ENCODE measurements around the gene TRAM2. TPM values are rescaled to one million over a fixed set of nuclear protein-coding genes. Genes with fewer than 3 reads are reported as not detected.

TRAM2 gene
- total and polyA plus RNA-seq, 8 donors = 1.9 to 11.2 (median 5.0) TPM

DNA sequence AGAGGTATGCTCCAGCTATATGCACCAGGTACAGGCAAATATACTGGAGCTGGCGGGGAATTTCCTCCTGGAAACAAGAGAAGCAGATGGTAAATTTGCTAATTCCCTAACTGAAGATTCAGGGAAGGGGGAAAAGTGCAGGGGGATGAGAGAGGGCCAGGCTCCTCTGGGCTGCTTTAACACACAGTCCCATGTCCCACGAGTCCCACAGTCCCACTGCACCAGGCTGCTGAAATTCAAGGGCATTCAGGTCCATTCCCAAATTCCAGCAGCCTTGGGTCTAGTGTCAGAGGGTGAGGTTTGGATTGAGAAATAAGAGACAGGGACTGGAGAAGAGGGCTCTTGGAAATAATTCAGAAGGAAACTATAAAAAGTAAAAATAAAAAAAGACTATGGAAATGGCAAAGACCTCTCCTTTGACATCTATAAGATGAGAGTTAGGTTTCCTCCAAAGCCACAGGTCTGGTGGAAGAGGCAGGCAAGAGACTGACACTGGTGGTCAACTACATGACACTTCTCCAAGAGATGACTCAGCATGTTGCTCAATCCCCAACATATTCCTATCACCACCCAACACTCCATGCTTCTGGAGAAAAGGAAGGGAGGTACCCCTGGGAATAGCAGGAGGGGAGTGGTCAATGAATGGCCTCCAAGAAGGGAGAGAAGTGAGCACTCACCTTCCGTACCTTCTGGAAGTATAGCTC, 69.2 kb downstream of the TRAM2 start:
- WGBS, 2 donors = 89 to 97% methylated on average over 3 of the region's 3 CpGs
- peaks cover 0 to 12% (median 0%) of the 10 kb centered on the region in 3 donors for H3K4me1 ChIP-seq
- TF ChIP-seq, protein P1, sequence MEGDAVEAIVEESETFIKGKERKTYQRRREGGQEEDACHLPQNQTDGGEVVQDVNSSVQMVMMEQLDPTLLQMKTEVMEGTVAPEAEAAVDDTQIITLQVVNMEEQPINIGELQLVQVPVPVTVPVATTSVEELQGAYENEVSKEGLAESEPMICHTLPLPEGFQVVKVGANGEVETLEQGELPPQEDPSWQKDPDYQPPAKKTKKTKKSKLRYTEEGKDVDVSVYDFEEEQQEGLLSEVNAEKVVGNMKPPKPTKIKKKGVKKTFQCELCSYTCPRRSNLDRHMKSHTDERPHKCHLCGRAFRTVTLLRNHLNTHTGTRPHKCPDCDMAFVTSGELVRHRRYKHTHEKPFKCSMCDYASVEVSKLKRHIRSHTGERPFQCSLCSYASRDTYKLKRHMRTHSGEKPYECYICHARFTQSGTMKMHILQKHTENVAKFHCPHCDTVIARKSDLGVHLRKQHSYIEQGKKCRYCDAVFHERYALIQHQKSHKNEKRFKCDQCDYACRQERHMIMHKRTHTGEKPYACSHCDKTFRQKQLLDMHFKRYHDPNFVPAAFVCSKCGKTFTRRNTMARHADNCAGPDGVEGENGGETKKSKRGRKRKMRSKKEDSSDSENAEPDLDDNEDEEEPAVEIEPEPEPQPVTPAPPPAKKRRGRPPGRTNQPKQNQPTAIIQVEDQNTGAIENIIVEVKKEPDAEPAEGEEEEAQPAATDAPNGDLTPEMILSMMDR (IDR thresholded peaks at IDR 0.05) = no peak
- no peak overlapping the region for H3K4me3 ChIP-seq
- no peaks in the 10 kb centered on the region for H3K27me3 ChIP-seq
- DNase-seq (no peak), ATAC-seq (no peak), FAIRE-seq (no peak)
- peaks cover 0 to 6% (median 5%) of the 10 kb centered on the region in 3 donors for H3K36me3 ChIP-seq
- H3K9me3 ChIP-seq = no peaks in the 10 kb centered on the region
- intact Hi-C loops (cut with DNase I) = no loop called here
- no peak overlapping the region for H3K27ac ChIP-seq

DNA sequence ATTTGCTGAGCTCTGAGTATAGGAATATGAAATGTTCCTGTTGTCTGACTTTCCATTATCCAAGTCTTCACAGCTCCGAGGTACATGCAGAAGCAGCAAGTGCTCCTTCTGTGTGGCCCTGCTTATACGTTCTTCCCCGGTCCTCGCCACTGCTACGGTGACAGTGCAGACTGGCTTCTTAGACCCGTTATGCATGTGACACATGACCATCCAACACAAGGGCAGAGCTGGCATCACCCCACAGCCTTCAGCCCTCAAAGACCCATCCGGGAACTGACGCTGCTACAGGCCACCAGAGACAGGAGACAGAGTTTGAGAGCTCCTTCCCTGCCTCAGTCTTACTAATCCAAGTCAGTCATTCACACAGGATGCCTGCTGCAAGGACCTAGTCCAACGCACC, 70.4 kb downstream of the TRAM2 start:
- intact Hi-C loops (cut with DNase I) = no loop called here
- H3K36me3 ChIP-seq = peaks cover 0 to 6% (median 5%) of the 10 kb centered on the region in 3 donors
- no peak overlapping the region for H3K27ac ChIP-seq
- no peak overlapping the region for H3K4me3 ChIP-seq
- H3K4me1 ChIP-seq = peaks cover 0 to 12% (median 0%) of the 10 kb centered on the region in 3 donors
- no peak for ATAC-seq
- no peak for DNase-seq
- TF ChIP-seq, protein P1 (IDR thresholded peaks at IDR 0.05) = no peak
- H3K27me3 ChIP-seq = no peaks in the 10 kb centered on the region
- no peak for FAIRE-seq
- WGBS, 2 donors = 80 to 92% methylated on average over 9 of the region's 9 CpGs
- H3K9me3 ChIP-seq = no peaks in the 10 kb centered on the region

DNA sequence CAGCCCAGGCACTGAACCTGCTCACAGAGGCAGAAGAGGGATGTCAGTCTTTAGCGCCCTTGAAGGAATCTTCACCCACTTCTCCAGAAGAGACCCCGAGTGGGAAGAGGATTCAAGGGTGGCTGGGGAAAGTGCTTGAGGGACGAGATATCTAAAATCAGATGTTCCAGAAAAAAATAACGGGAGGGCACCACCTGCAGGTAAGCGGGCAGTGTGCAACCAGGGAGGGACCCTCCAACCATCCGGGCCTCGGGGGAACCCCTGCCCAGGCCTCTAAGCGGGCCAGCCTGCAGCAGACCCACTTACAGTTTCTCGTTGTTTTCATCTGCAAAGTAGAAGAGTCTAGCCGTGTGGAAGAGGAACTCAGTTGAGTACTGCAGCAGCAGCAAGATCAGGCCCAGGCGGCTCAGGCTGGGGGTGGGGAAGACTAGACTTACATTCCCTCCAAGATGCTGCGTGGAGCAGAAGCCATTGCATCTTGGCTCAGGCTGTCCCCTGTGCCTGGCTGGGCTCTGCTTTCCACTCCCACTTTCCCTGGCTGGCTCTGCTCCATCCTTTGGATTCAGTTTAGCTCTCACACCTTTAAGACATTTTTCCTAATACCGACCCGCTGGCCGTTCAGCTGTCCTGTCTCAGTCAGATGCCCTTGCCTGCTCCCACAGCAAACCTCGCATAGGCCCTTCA, 71.0 kb downstream of the TRAM2 start:
- Histone ChIP-seq H3K36me3 (peaks cover 0 to 6% (median 5%) of the 10 kb centered on the region in 3 donors), H3K9me3 (no peaks in the 10 kb centered on the region), H3K4me1 (peaks cover 0 to 12% (median 0%) of the 10 kb centered on the region in 3 donors), H3K4me3 (no peak overlapping the region), H3K27ac (no peak overlapping the region), H3K27me3 (no peaks in the 10 kb centered on the region)
- WGBS, 2 donors = 87 to 91% methylated on average over 16 of the region's 16 CpGs
- intact Hi-C loops (cut with DNase I) = no loop called here
- FAIRE-seq = no peak
- TF ChIP-seq, protein P1 (IDR thresholded peaks at IDR 0.05) = no peak
- no peak for DNase-seq
- no peak for ATAC-seq

DNA sequence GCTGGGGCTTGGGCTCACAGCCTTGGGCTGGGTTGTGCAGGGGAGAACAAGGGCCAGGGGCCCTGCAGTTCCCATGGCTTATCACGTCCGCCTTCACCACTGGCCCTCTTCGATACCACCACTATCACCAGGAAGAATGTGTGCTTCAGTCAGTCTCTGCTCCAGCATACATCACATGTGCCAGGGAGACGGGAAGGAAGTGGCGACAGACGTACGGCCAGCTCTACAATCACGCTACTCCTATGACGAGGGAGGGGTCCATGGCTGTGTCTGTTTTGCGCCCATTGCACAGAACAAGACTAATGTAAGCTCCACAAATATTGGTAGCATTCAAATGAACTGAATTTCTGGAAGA, 72.1 kb downstream of the TRAM2 start:
- Histone ChIP-seq H3K4me1 (peaks cover 0 to 12% (median 0%) of the 10 kb centered on the region in 3 donors), H3K27ac (peak overlapping the region in 3 of 4 donors; percentile 74 to 81 (median 76)), H3K36me3 (peaks cover 0 to 6% (median 5%) of the 10 kb centered on the region in 3 donors), H3K9me3 (no peaks in the 10 kb centered on the region), H3K4me3 (no peak overlapping the region), H3K27me3 (no peaks in the 10 kb centered on the region)
- no peak for ATAC-seq
- no peak for DNase-seq
- TF ChIP-seq, protein P1 (IDR thresholded peaks at IDR 0.05) = no peak
- no peak for FAIRE-seq
- 83 to 88% methylated on average over 10 of the region's 10 CpGs for WGBS, 2 donors
- intact Hi-C loops (cut with DNase I) = no loop called here
